Ectodermal cell (in vitro differentiated cells): Measurements from ENCODE around the gene OR2T11.
"Not testable (repeated sequence)": the region's sequence is repeated elsewhere in the genome, so short reads cannot be mapped to it uniquely, and the experiment has no call there.

Source experiments
- H3K27ac ChIP-seq: 2 replicates; pipeline ENCODE4 v1.7.0; 2013; ENCODE audit warnings: mild to moderate bottlenecking, low read depth, low read length; ENCODE audit not compliant: insufficient read depth, poor library complexity, severe bottlenecking
- H3K27me3 ChIP-seq: 2 replicates; pipeline ENCODE4 v1.7.0; 2013; ENCODE audit warnings: mild to moderate bottlenecking, low read length; ENCODE audit not compliant: insufficient read depth, control insufficient read depth, poor library complexity, severe bottlenecking
- H3K36me3 ChIP-seq: one replicate; pipeline ENCODE4 v1.7.0; 2013; ENCODE audit warnings: low read length; ENCODE audit not compliant: control insufficient read depth, insufficient read depth
- H3K4me1 ChIP-seq: one replicate; pipeline ENCODE4 v1.7.0; 2013; ENCODE audit warnings: low read length; ENCODE audit not compliant: control insufficient read depth, insufficient read depth
- H3K4me3 ChIP-seq: 2 replicates; pipeline ENCODE4 v1.7.0; 2013; ENCODE audit warnings: low read depth, low read length, control low read depth; ENCODE audit not compliant: insufficient read depth
- H3K9me3 ChIP-seq: 2 replicates; pipeline ENCODE4 v1.7.0; 2013; ENCODE audit warnings: mild to moderate bottlenecking, low read length, moderate library complexity; ENCODE audit not compliant: control insufficient read depth
- WGBS, 2 experiments: methylation state at CpG; one replicate each; pipeline ENCODE4 v1.1.7; 2013; ENCODE audit warnings: missing lambda C conversion rate in 2 of 2; 5-methylcytosine and 5-hydroxymethylcytosine counted together

The OR2T11 gene

GRCh38 chr1:248640906-248641305, 6.0 kb upstream of the OR2T11 start:
- H3K9me3 ChIP-seq, H3K27ac ChIP-seq, H3K4me1 ChIP-seq, H3K4me3 ChIP-seq, H3K36me3 ChIP-seq, H3K27me3 ChIP-seq: not testable (repeated sequence)
- no CpG with 5 or more reads among the region's 3 CpGs for WGBS, 2 experiments

- H3K27ac ChIP-seq, H3K4me3 ChIP-seq, H3K36me3 ChIP-seq, H3K4me1 ChIP-seq, H3K27me3 ChIP-seq, H3K9me3 ChIP-seq: not testable (repeated sequence)
- WGBS, 2 experiments, result no CpG with 5 or more reads among the region's 5 CpGs
These were observed 4.8 kb upstream of the OR2T11 start for GRCh38 chr1:248639652-248640051.

- H3K27me3 ChIP-seq, H3K4me1 ChIP-seq, H3K4me3 ChIP-seq, H3K27ac ChIP-seq, H3K36me3 ChIP-seq, H3K9me3 ChIP-seq: not testable (repeated sequence)
- 50% methylated on average over 2 of the region's 5 CpGs; no CpG with 5 or more reads in 1 of the 2 experiments for WGBS, 2 experiments
These were observed 1.7 kb upstream of the OR2T11 start for GRCh38 chr1:248636612-248637011.

- H3K27ac ChIP-seq, result no peak overlapping the region
- H3K4me3 ChIP-seq, result no peak overlapping the region
- peaks cover 11% of the 10 kb centered on the region for H3K9me3 ChIP-seq
- 71 to 74% methylated on average over 7 of the region's 7 CpGs for WGBS, 2 experiments
- no peaks in the 10 kb centered on the region for H3K36me3 ChIP-seq
- H3K27me3 ChIP-seq, result no peaks in the 10 kb centered on the region
- no peaks in the 10 kb centered on the region for H3K4me1 ChIP-seq
These were observed 3.4 kb downstream of the OR2T11 start for GRCh38 chr1:248631354-248632008.

GRCh38 chr1:248630551-248630950, 4.3 kb downstream of the OR2T11 start:
- Histone ChIP-seq H3K9me3 (peaks cover 11% of the 10 kb centered on the region), H3K27me3 (no peaks in the 10 kb centered on the region), H3K4me3 (no peak overlapping the region), H3K4me1 (no peaks in the 10 kb centered on the region), H3K27ac (no peak overlapping the region), H3K36me3 (no peaks in the 10 kb centered on the region)
- 57 to 59% methylated on average over 2 of the region's 2 CpGs for WGBS, 2 experiments

- 73 to 75% methylated on average over 8 to 9 of the region's 9 CpGs for WGBS, 2 experiments
- peaks cover 16% of the 10 kb centered on the region for H3K9me3 ChIP-seq
These were observed 6.7 kb downstream of the OR2T11 start for GRCh38 chr1:248627971-248628844.

GRCh38 chr1:248625971-248626370, 8.9 kb downstream of the OR2T11 start:
- Histone ChIP-seq H3K36me3 (no peaks in the 10 kb centered on the region), H3K27ac (no peak overlapping the region), H3K4me1 (no peaks in the 10 kb centered on the region), H3K4me3 (no peak overlapping the region), H3K9me3 (peaks cover 12% of the 10 kb centered on the region), H3K27me3 (no peaks in the 10 kb centered on the region)
- 71 to 73% methylated on average over 5 of the region's 5 CpGs for WGBS, 2 experiments

More at GRCh38 chr1:248627971-248628844, 6.7 kb downstream of the OR2T11 start:
- Histone ChIP-seq H3K36me3 (no peaks in the 10 kb centered on the region), H3K27me3 (no peaks in the 10 kb centered on the region), H3K4me1 (no peaks in the 10 kb centered on the region), H3K4me3 (no peak overlapping the region), H3K27ac (no peak overlapping the region)

GRCh38 chr1:248625166-248625565, 9.7 kb downstream of the OR2T11 start:
- no peaks in the 10 kb centered on the region for H3K27me3 ChIP-seq
- H3K4me1 ChIP-seq, result no peaks in the 10 kb centered on the region
- 46 to 52% methylated on average over 4 of the region's 4 CpGs for WGBS, 2 experiments
- no peaks in the 10 kb centered on the region for H3K36me3 ChIP-seq
- no peak overlapping the region for H3K4me3 ChIP-seq
- H3K9me3 ChIP-seq, result peaks cover 12% of the 10 kb centered on the region
- H3K27ac ChIP-seq, result no peak overlapping the region

GRCh38 chr1:248622570-248623001, 12.3 kb downstream of the OR2T11 start:
- no peaks in the 10 kb centered on the region for H3K36me3 ChIP-seq
- H3K9me3 ChIP-seq, result peaks cover 5% of the 10 kb centered on the region
- no peak overlapping the region for H3K27ac ChIP-seq
- H3K4me3 ChIP-seq, result no peak overlapping the region
- 85 to 92% methylated on average over 4 of the region's 4 CpGs for WGBS, 2 experiments
- H3K4me1 ChIP-seq, result no peaks in the 10 kb centered on the region
- no peaks in the 10 kb centered on the region for H3K27me3 ChIP-seq

- Histone ChIP-seq H3K36me3 (no peaks in the 10 kb centered on the region), H3K4me1 (no peaks in the 10 kb centered on the region), H3K27me3 (no peaks in the 10 kb centered on the region), H3K27ac (no peak overlapping the region), H3K4me3 (no peak overlapping the region), H3K9me3 (peaks cover 5% of the 10 kb centered on the region)
- WGBS, 2 experiments, result 71 to 80% methylated on average over 6 to 7 of the region's 7 CpGs
These were observed 13.1 kb downstream of the OR2T11 start for GRCh38 chr1:248621770-248622169.
